HG03066 (cell line): Measurements from ENCODE around the gene CAPZB.

Experiments used
- ATAC-seq: cut with Tn5 transposase; IDR thresholded peaks from one replicate; pipeline ENCODE4 v1.9.1; 2021; ENCODE audit warnings: low read depth; ENCODE audit not compliant: unreplicated experiment

The CAPZB gene

GRCh38 chr1:19356266-19356665 lies 129.1 kb downstream of the CAPZB start:
- no peak for ATAC-seq

DNA sequence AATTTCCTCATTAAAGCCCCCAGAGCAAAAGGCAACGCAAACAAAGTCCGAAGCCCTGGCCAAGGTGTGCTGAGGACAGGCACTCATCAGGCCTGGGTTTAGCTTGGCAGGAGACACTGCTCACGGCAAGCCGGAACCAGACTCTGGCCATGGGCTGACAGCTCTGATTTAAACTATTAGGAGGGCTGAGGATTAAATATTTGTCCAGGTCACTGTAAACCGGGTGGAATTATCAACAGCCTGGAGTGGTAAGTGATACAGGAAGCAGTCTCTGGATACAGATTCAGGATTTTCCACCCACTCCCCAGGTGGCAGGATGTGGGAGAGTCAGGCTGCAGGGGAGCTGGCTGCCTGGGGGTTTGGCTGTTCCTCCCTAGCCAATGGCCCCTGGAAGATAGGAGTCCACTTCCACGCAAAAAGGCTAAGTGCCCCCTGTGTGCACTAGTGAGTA lies 130.8 kb downstream of the CAPZB start:
- ATAC-seq, result no peak

DNA sequence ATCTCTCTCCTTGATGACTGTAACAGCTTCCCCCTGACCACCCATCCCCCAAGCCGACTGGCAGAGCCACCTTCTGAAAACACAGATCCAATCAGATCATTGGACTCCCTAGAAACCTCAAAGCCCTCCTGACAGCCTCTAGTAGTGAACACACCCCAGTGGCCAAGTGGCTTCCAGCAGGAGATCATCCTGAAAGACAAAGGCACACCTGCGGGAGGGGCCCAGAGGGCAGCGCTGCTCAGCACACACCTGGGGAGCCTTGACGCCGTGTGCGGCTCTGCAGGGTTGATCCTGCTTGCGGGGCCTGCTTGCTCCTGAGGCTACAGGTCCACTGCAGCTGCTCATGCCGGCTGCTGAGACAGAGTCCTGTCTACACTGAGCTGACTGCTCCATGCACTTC lies 131.7 kb downstream of the CAPZB start:
- ATAC-seq, result no peak

DNA sequence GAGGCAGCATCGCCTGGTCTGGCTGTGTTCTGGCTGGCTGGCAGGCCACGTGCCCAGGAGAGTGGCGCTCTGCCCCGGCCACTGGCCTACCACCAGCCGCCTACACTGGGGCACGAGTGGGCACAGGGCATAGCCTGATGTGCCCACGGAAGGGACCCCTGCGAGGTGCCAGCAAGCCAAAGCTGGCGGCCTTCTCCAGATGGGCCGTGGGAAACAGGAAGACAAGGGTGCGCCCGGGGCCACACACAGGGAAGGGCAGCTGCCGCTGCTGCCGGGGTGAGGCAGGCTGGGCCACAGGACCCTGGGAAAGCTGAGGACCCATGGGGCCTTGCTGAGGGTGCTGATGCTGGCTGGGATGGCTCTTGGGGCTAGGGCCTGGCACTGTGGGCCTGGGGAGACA lies 132.5 kb downstream of the CAPZB start:
- no peak for ATAC-seq

DNA sequence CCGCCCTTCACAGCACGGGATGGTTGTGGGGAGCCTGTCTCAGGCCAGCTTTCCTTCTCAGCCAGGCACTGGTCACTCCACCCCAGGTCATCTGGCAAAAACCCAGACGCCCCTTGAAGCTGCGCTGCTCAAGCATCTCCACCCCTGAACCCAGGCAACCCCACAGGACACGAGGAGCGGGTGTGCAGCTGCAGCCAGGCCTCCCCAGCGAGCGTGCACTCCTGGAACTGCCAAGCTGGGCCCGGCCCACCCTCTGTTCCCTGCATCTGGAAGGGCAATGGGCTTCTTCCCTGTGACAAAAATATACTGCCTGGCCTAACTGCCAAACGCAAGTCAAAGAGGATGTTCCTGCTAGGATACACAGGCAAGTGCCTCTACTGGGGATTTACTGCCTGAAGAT lies 133.5 kb downstream of the CAPZB start:
- ATAC-seq, result no peak

DNA sequence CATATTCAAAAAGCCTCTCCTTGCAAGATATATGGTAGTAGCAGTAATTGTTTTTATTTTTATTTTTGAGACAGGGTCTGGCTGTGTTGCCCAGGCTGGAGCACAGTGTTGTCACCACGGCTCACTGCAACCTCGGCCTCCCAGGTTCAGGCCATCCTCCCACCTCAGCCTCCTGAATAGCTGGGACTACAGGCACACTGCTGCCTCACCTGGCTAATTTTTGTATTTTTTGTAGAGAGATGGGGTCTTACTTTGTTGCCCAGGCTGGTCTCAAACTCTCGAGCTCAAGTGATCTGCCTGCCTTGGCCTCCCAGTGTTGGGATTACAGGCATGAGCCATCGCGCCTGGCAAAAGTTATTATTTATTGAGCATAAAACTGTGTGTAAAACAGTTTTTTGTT lies 134.8 kb downstream of the CAPZB start:
- ATAC-seq, result no peak

DNA sequence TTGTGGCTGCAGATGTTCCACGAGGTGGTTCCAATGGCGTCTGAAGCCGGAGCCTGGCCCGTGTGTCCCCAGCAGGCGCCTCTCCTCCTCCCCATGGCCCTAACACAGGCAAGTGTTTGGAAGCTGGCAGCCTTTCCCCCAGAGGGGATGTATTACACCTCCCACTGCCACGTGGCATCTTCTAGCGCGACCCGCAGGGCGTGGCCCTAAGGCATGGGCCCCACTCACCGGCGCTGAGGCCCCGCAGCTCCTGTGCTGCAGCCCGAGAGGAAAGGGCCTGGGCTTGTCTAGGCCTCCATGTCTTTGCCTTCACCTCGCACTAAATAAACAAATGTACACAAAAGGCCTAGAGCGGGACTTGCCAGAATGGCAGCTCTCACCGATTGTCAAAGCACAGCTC lies 135.3 kb downstream of the CAPZB start:
- ATAC-seq, result no peak

GRCh38 chr1:19348441-19349198 lies 136.7 kb downstream of the CAPZB start:
- no peak for ATAC-seq

DNA sequence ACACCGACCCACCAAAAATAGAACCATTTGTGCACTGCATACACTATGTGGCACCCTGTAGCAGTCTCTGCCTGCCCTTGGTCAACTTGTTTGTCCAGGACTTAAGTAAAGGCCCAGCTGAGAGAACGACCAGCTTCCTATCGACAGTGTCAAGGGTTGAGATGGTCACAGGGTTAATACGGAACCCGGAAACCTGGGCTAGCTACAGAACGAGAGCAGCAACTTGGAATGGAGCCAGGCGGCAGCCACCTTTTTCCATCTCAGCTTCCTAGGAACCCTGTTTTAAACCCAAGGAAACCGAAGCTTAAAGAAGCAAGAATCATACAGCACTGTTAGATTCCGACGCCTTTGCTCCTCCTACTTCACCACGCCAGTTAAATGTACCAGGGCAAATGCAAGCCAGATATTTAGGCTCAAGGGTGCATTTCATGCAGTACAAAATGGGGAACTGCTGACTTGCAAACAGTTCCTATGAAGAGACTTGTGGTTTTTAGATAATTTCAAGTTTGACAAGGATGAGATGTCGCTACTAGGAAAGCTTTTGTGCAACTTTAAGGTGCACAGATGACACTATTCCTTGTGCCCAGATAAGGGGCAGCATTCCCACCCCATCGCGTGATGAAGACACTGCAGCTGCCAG lies 137.7 kb downstream of the CAPZB start:
- ATAC-seq, result no peak

DNA sequence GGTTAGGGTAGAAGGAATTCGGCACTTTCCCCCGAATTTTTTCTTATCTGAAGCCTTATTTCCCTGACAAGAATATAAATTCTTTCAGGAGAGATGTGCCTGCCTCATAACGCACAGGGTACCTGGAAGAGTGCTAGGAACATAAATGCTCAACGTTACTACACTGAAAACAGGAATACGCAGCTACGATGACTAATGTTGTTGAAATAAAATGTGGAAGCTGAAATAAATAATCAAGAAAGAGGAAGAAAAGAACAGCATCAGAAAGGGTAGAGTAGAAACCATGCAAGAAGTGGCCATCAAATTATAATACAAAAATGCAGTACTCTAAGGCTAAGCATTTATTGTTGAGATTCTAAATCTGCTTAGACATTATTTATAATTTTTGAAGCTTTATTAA lies 139.3 kb downstream of the CAPZB start:
- ATAC-seq, result no peak

GRCh38 chr1:19345391-19345790 lies 139.9 kb downstream of the CAPZB start:
- ATAC-seq, result no peak

DNA sequence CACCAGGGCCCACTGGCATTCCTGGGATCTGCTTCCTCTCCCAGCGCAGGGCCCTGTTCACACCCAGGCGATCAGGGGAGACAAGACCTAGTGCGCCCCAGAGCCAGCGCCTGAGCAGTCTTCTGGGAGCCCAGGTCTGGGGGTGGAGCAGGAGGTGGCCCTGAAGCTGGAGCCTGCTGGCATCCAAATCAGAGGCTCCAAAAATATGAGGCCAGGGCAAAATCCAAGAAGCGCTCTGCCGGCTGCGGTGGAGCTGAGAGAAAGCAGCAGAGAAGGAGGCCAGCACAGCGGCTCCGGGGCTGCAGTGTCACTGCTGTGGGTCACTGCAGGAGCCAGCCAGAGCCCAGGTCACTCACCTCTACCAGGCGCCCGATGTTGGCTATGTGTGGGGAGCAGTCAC lies 140.5 kb downstream of the CAPZB start:
- ATAC-seq, result no peak

GRCh38 chr1:19344372-19344810 lies 140.9 kb downstream of the CAPZB start:
- ATAC-seq, result no peak

GRCh38 chr1:19343617-19344350 lies 141.6 kb downstream of the CAPZB start:
- ATAC-seq, result no peak

- no peak for ATAC-seq
Measured at GRCh38 chr1:19342894-19343616, 142.3 kb downstream of the CAPZB start.

DNA sequence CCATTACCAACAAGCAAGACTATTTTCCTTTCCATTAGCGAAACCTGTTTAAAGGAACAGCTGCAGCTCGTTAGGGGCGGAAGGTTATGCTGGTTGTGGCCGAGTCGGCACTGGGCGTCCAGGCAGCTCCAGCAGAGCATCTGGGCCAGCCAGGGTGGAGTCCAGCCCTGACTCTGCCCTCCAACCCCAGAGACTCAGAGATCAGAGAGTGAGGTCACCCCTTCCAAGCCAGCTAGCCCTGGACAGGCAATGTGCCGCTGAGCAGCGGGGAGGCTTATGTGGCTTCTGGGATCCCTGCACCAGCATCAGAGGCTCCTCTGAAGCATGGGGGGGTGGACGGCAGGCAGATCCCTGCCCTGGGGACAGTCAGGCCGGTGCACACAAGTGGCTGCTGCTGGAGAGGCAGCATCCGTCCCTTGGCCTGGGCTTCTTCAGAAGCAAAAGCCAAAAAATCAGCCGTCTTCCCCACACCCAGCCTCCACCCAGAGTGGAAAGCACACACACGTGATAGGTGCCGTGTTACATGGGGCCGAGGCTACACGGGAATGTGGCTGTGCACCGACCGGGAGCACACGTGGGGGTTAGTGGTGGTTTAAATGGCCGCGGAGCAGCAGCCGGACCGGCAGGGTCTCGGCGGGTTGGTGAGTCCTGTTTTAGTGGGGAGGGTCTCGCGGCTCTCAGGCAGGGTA lies 143.1 kb downstream of the CAPZB start:
- no peak for ATAC-seq

GRCh38 chr1:19341201-19342061 lies 143.9 kb downstream of the CAPZB start:
- no peak for ATAC-seq

GRCh38 chr1:19340387-19340937 lies 144.9 kb downstream of the CAPZB start:
- no peak for ATAC-seq

- no peak for ATAC-seq
Measured at GRCh38 chr1:19339214-19339861, 146.0 kb downstream of the CAPZB start.
